Esophagus squamous epithelium (tissue), 5 donors: ENCODE data around the gene PSMC1. TPM values are rescaled to one million over a fixed set of nuclear protein-coding genes. Genes with fewer than 3 reads are reported as not detected.

ENCODE experiments used
- DNase-seq: peaks from one replicate; lab custom pipeline; 2025; lab: John Stamatoyannopoulos, UW
- H3K27ac ChIP-seq, 4 donors: fragments of 200-600 bp; sonication (generic); one replicate each; pipeline ENCODE4 v1.5.1; 2016 to 2019; ENCODE audit warnings: mild to moderate bottlenecking in 1 of 4
- H3K27me3 ChIP-seq, 4 donors: fragments of 200-600 bp; sonication (generic); 1 replicate in 3 of 4; 2 replicates in 1 of 4; pipeline versions ENCODE4 v1.5.1 to v1.6.0; 2017 to 2021; ENCODE audit warnings: antibody characterized with exemption in 1 of 4
- H3K36me3 ChIP-seq, 3 donors: fragments of 200-600 bp; sonication (generic); one replicate each; pipeline ENCODE4 v1.5.1; 2016 to 2019
- H3K4me1 ChIP-seq, 3 donors: fragments of 200-600 bp; sonication (generic); one replicate each; pipeline ENCODE4 v1.5.1; 2017 to 2019
- H3K4me3 ChIP-seq, 4 donors: fragments of 200-600 bp; sonication (generic); 1 replicate in 3 of 4; 2 replicates in 1 of 4; pipeline ENCODE4 v1.5.1; 2016 to 2019; ENCODE audit warnings: mild to moderate bottlenecking in 2 of 4, moderate library complexity in 1 of 4
- H3K9me3 ChIP-seq, 3 donors: fragments of 200-600 bp; sonication (generic); one replicate each; pipeline ENCODE4 v1.5.1; 2016 to 2019
- CTCF ChIP-seq, 6 experiments: fragments of 450-650 bp in 4 of 6; fragments of 200-600 bp in 2 of 6; sonication (generic) in 2 of 6; IDR thresholded peaks; one replicate each; pipeline ENCODE4 v1.5.1; 2016 to 2019; ENCODE audit warnings: antibody characterized with exemption in 6 of 6, mild to moderate bottlenecking in 4 of 6, moderate library complexity in 4 of 6
- POLR2A ChIP-seq, 4 donors: fragments of 450-650 bp; IDR thresholded peaks; one replicate each; pipeline ENCODE4 v1.6.1; 2017; ENCODE audit warnings: antibody characterized with exemption in 4 of 4, mild to moderate bottlenecking in 4 of 4, moderate library complexity in 3 of 4
- WGBS, 2 donors: methylation state at CpG; one replicate each; pipeline ENCODE4 v1.1.5; 2018; 5-methylcytosine and 5-hydroxymethylcytosine counted together
- intact Hi-C: fragments of 100-400 bp; cut with DNase I; formaldehyde crosslinking; loops from one replicate; pipeline ENCODE4 v1.15.0; 2022
- total RNA-seq, 4 donors: library from RNA; depleted of rRNA; stranded (reverse); fragments of >200 nt; gene quantifications; one replicate each; pipeline ENCODE4 v1.1.0, GENCODE V29; 2016
- donor health status: DM: yes; HTN: yes; CAD: no.

PSMC1 gene
- total RNA-seq, 4 donors from 2014 or later, result 102 to 199 (median 142) TPM

DNA sequence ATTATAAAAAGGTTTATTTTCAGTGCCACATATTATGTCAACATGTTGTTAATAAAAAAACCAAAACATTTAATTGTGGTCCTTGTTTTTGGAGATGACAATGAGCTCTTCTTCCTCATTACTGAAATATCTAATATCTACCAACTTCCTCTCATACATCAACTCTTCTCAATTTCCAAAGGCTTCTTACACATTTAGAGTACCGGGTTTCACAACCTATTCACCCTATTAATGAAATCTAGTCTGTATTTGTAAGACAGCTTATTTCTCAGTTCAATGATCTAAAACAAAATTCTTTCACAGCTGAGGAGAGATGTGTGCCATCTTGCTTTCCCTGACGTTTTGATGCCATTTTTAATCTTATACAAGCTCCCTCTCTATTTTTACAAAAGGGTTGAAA is 60.9 kb downstream of the PSMC1 start:
- Histone ChIP-seq H3K9me3 (no peaks in the 10 kb centered on the region), H3K27ac (no peak overlapping the region), H3K27me3 (no peaks in the 10 kb centered on the region), H3K4me1 (no peaks in the 10 kb centered on the region), H3K4me3 (no peak overlapping the region), H3K36me3 (peaks cover 0 to 74% (median 4%) of the 10 kb centered on the region in 3 donors)
- 74 to 87% methylated on average over 2 of the region's 2 CpGs for WGBS, 2 donors
- intact Hi-C loops, result no loop called here
- TF ChIP-seq CTCF (IDR thresholded peaks at IDR 0.05) (no peak), POLR2A (IDR thresholded peaks at IDR 0.05) (no peak)
- no peak for DNase-seq

- TF ChIP-seq CTCF (IDR thresholded peaks at IDR 0.05) (no peak), POLR2A (IDR thresholded peaks at IDR 0.05) (no peak)
- Histone ChIP-seq H3K27ac (no peak overlapping the region), H3K4me1 (no peaks in the 10 kb centered on the region), H3K4me3 (no peak overlapping the region), H3K27me3 (no peaks in the 10 kb centered on the region), H3K36me3 (peaks cover 0 to 67% (median 4%) of the 10 kb centered on the region in 3 donors), H3K9me3 (no peaks in the 10 kb centered on the region)
- intact Hi-C loops, result no loop called here
- WGBS, 2 donors, result 81 to 82% methylated on average over 4 of the region's 4 CpGs
- DNase-seq, result no peak
Measured at GRCh38 chr14:90318016-90318415, 61.7 kb downstream of the PSMC1 start.

DNA sequence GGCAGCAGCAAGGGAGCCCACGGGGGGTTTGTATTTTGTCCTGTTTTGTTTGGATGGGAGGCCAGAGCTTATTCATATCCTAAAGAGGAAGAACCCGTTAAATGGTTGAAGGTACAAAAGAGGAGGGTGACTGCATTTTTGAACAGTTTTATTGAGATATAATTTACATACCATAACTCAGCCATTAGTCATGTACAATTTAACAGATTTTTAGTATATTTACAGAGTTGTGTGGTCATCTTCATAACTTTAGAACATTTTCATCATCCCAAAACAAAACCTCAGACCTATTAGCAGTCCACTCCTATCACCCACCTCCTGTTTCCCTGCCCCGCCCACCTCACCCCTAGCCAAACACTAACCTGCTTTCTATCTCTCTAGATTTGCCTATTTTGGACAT is 62.8 kb downstream of the PSMC1 start:
- no peaks in the 10 kb centered on the region for H3K4me1 ChIP-seq
- no peak for DNase-seq
- TF ChIP-seq CTCF (IDR thresholded peaks at IDR 0.05), result no peak
- WGBS, 2 donors, result 80 to 84% methylated on average over 3 of the region's 3 CpGs
- no peaks in the 10 kb centered on the region for H3K9me3 ChIP-seq
- intact Hi-C loops, result no loop called here
- no peaks in the 10 kb centered on the region for H3K27me3 ChIP-seq
- H3K27ac ChIP-seq, result no peak overlapping the region
- peaks cover 0 to 56% (median 4%) of the 10 kb centered on the region in 3 donors for H3K36me3 ChIP-seq
- H3K4me3 ChIP-seq, result no peak overlapping the region

GRCh38 chr14:90319634-90320541 is 63.5 kb downstream of the PSMC1 start:
- Histone ChIP-seq H3K9me3 (no peaks in the 10 kb centered on the region), H3K4me1 (no peaks in the 10 kb centered on the region), H3K36me3 (peaks cover 0 to 52% (median 4%) of the 10 kb centered on the region in 3 donors), H3K27me3 (no peaks in the 10 kb centered on the region), H3K4me3 (no peak overlapping the region), H3K27ac (no peak overlapping the region)
- intact Hi-C loops, result no loop called here
- 87 to 91% methylated on average over 6 of the region's 6 CpGs for WGBS, 2 donors
- TF ChIP-seq POLR2A (IDR thresholded peaks at IDR 0.05), result no peak
- TF ChIP-seq CTCF (IDR thresholded peaks at IDR 0.05), result no peak
- DNase-seq, result no peak

- no peaks in the 10 kb centered on the region for H3K4me1 ChIP-seq
- H3K4me3 ChIP-seq, result no peak overlapping the region
- no peak overlapping the region for H3K27ac ChIP-seq
- H3K27me3 ChIP-seq, result no peaks in the 10 kb centered on the region
- DNase-seq, result no peak
- H3K9me3 ChIP-seq, result no peaks in the 10 kb centered on the region
- WGBS, 2 donors, result 83 to 84% methylated on average over 2 to 4 of the region's 4 CpGs
- peaks cover 0 to 35% (median 0%) of the 10 kb centered on the region in 3 donors for H3K36me3 ChIP-seq
- TF ChIP-seq POLR2A (IDR thresholded peaks at IDR 0.05) (no peak), CTCF (IDR thresholded peaks at IDR 0.05) (no peak)
- intact Hi-C loops, result no loop called here
Measured at GRCh38 chr14:90321891-90322290, 65.5 kb downstream of the PSMC1 start.
